ENCODE data around the gene ITGA11. TPM values are rescaled to one million over a fixed set of nuclear protein-coding genes. Genes with fewer than 3 reads are reported as not detected.

The ITGA11 gene
- total RNA-seq, 2 donors from 2014 or later = 0.95 to 13.1 TPM

DNA sequence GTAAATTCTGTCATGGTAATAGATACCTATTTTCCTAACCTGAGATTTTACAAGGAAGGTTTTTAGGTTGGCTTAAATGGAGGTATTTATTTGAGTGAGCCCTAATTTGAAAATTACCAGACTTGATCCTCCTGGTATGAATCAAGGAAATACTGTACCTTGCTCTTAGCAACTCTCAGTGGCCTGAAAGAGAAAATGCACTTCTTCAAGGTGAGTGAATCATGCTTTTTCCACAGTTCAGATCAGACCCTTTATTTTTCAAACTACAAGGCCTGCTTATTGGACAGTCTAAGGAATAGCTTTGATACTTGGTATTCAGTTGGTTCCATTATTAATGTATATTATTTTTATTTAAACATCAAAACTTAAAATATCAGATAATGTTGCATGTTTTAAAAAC, 139.0 kb downstream of the ITGA11 start:
- Mint-ChIP-seq H3K27ac (no peak overlapping the region), H3K4me1 (peaks cover 12% of the 10 kb centered on the region), H3K9me3 (no peaks in the 10 kb centered on the region), H3K36me3 (ENCODE audit: low read depth) (peaks cover 60% of the 10 kb centered on the region), H3K27me3 (no peaks in the 10 kb centered on the region), H3K4me3 (no peak overlapping the region)
- peak; percentile 80 for ATAC-seq (replicated peaks)

DNA sequence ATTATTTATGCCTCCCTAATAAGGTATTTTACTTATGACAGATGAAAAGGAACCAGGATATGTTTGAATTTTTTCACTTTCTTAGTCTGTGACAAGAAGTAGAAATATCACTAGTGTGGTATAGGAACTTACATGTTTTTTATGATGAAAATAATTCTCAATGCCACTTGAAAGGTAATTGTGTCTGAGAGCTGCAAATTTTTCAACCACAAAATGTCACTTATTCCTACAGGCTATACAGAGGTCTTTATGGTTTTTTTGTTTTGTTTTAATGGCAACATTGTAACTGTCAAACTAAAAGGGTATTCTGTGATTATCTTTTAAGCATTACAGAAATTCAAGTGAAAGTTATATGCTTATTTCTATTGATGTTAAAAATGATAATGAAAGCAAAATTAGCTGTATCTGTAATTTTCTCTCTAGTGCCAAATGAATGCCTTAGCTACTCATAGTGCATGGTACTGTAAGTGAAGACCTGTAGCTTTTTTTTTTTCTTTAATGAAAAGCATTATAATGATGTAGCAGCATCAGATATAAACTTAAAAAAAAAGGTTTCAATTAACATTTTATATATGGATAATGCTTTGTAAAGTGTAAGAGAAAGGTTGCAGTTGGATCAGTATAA, 139.7 kb downstream of the ITGA11 start:
- Mint-ChIP-seq H3K9me3 (no peaks in the 10 kb centered on the region), H3K27ac (no peak overlapping the region), H3K4me3 (no peak overlapping the region), H3K36me3 (ENCODE audit: low read depth) (peaks cover 67% of the 10 kb centered on the region), H3K4me1 (peaks cover 15% of the 10 kb centered on the region), H3K27me3 (no peaks in the 10 kb centered on the region)
- ATAC-seq (replicated peaks) = peak; percentile 29

DNA sequence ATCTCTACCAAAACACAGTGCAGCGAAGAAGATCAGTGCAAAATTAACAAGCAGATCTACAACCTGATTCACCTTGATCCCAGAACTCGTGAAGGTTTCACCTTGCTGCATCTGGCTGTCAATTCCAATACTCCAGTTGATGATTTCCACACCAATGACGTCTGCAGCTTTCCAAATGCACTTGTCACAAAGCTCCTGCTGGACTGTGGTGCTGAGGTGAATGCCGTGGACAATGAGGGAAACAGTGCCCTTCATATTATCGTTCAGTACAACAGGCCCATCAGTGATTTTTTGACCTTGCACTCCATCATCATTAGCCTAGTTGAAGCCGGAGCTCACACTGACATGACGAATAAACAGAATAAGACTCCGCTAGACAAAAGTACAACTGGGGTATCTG, 141.2 kb downstream of the ITGA11 start:
- ATAC-seq (replicated peaks) = no peak
- Mint-ChIP-seq H3K4me3 (no peak overlapping the region), H3K27ac (no peak overlapping the region), H3K36me3 (ENCODE audit: low read depth) (peaks cover 71% of the 10 kb centered on the region), H3K4me1 (peaks cover 26% of the 10 kb centered on the region), H3K9me3 (no peaks in the 10 kb centered on the region), H3K27me3 (no peaks in the 10 kb centered on the region)

DNA sequence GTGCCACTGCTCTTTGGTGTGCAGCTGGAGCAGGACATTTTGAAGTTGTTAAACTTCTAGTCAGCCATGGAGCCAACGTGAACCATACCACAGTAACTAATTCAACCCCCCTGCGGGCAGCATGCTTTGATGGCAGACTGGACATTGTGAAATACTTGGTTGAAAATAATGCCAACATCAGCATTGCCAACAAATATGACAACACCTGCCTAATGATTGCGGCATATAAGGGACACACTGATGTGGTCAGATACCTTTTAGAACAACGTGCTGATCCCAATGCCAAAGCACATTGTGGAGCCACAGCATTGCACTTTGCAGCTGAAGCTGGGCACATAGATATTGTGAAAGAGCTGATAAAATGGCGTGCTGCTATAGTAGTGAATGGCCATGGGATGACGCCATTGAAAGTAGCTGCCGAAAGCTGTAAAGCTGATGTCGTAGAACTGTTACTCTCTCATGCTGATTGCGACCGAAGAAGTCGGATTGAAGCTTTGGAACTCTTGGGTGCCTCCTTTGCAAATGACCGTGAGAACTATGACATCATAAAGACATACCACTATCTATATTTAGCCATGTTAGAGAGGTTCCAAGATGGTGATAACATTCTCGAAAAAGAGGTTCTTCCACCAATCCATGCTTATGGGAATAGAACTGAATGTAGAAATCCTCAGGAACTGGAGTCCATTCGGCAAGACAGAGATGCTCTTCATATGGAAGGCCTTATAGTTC, 142.2 kb downstream of the ITGA11 start:
- Mint-ChIP-seq H3K27me3 (no peaks in the 10 kb centered on the region), H3K4me3 (no peak overlapping the region), H3K9me3 (no peaks in the 10 kb centered on the region), H3K36me3 (ENCODE audit: low read depth) (peaks cover 80% of the 10 kb centered on the region), H3K27ac (no peak overlapping the region), H3K4me1 (peaks cover 34% of the 10 kb centered on the region)
- ATAC-seq (replicated peaks) = no peak

DNA sequence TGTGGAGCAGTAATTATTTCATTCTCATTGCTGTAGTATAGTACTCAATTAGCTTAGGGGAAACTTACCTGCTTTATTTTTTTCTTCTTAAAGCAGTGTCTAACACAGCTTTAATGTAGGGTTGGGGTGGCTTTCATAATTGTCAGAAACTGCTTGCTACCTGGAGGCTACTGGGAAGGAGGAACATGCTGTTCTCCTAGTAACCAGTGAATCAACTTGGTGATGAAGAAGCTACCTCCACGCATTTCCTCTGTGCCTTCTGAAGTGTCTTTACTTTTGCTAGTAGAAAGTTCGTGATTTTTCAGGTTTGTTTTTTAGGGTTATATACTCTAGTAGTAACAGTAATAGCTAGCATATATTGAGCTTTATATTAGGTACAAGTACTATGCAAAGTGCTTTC, 142.9 kb downstream of the ITGA11 start:
- no peak for ATAC-seq (replicated peaks)
- H3K9me3 Mint-ChIP-seq = no peaks in the 10 kb centered on the region
- H3K27me3 Mint-ChIP-seq = no peaks in the 10 kb centered on the region
- peaks cover 38% of the 10 kb centered on the region for H3K4me1 Mint-ChIP-seq
- H3K4me3 Mint-ChIP-seq = no peak overlapping the region
- H3K36me3 Mint-ChIP-seq (ENCODE audit: low read depth) = peaks cover 84% of the 10 kb centered on the region
- H3K27ac Mint-ChIP-seq = peak overlapping the region; percentile 23

DNA sequence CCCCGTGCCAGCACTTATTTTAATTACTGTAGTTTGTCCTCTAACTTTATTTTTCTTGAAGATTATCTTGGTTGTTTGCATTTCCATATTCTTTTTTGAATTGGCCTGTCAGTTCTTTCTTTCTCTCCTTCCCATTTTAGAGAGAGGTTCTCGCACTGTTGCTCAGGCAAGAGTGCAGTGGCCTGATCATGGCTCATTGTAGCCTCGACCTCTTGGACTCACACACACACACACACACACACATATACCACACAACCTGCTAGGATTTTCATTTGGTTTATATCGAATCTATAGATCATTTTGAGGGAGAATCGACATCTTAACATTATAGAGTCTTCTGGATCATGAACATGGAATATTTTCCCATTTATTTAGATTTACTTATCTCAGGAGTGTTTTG, 145.7 kb downstream of the ITGA11 start:
- no peak for ATAC-seq (replicated peaks)
- Mint-ChIP-seq H3K27me3 (no peaks in the 10 kb centered on the region), H3K4me3 (peak overlapping the region; percentile 42), H3K9me3 (no peaks in the 10 kb centered on the region), H3K36me3 (ENCODE audit: low read depth) (peaks cover 79% of the 10 kb centered on the region), H3K27ac (peak overlapping the region; percentile 87), H3K4me1 (peaks cover 44% of the 10 kb centered on the region)

DNA sequence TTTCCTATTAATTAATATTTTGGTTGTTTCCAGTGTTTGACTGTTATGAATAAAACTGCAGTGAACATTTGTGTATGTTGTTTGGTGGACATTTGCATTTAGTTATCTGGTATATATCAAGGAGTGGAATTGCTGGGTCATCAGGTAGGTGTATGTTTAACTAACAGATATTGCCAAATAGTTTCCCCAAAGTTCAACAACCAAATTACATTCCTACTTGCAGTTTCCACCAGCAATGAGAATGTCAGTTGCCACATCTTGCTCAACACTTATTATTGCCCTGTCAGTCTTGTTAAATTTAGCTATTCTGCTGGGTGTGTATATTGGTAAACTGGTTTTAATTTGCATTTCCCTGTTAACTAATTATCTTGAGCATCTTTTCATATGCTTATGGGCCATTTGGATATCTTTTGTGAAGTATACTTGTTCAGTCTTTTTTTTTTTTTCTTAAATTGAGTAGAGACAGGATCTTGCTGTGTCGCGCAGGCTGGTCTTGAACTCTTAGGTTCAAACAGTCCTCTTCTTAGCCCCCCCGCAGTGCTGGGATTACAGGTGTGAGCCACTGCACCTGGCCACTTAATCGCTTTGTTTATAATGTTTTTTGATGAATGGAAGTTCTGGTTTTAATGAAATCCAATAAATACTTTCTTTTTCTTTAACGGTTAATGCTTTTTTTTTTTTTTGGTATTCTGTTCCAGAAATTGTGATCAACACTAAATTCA, 146.5 kb downstream of the ITGA11 start:
- Mint-ChIP-seq H3K27ac (peak overlapping the region; percentile 87), H3K4me3 (peak overlapping the region; percentile 42), H3K27me3 (no peaks in the 10 kb centered on the region), H3K9me3 (no peaks in the 10 kb centered on the region), H3K36me3 (ENCODE audit: low read depth) (peaks cover 75% of the 10 kb centered on the region), H3K4me1 (peaks cover 47% of the 10 kb centered on the region)
- ATAC-seq (replicated peaks) = no peak

DNA sequence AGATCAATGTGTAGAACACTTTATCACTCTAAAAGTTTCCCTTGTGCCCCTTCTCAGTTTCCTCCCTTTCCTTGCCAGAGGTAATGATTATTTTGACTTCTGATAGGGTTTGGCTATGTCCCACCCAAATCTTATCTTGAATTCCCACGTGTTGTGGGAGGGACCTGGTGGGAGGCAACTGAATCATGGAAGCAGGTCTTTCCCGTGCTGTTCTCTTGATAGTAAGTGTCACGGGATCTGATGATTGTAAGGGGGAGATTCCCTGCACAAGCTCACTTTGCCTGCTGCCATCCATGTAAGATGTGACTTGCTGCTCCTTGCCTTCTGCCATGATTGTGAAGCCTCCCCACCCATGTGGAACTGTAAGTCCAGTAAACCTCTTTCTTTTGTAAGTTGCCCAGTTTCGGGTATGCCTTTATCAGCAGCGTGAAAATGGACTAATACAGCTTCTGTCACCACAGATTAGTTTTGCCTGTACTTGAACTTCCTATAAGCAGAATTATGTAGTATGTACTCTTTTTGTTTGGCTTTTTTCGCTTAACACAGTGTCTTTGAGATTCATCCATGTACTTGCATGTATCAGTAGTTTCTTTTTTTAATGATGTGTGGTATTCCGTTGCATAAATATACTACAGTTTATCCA, 147.2 kb downstream of the ITGA11 start:
- H3K9me3 Mint-ChIP-seq = no peaks in the 10 kb centered on the region
- peak overlapping the region; percentile 46 for H3K27ac Mint-ChIP-seq
- H3K4me3 Mint-ChIP-seq = peak overlapping the region; percentile 42
- H3K36me3 Mint-ChIP-seq (ENCODE audit: low read depth) = peaks cover 75% of the 10 kb centered on the region
- no peak for ATAC-seq (replicated peaks)
- H3K4me1 Mint-ChIP-seq = peaks cover 50% of the 10 kb centered on the region
- H3K27me3 Mint-ChIP-seq = no peaks in the 10 kb centered on the region

DNA sequence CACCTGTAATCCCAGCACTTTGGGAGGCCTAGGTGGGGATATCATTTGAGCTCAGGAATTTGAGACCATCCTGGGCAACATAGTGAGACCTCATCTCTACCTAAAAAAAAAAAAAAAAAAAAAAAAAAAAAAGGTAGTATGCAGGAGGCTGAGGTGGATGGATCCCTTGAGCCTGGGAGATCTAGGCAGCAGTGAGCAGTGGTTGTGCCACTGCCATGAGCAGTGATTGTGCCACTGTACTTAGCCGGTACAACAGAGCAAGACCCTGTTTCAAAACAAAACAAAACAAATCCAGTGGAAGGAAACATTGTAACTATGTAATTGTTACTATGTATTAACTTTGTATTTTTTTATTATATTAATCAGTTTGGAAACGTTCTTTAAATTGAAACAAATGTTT, 148.6 kb downstream of the ITGA11 start:
- H3K4me1 Mint-ChIP-seq = peaks cover 52% of the 10 kb centered on the region
- H3K27ac Mint-ChIP-seq = no peak overlapping the region
- H3K4me3 Mint-ChIP-seq = no peak overlapping the region
- no peaks in the 10 kb centered on the region for H3K9me3 Mint-ChIP-seq
- peaks cover 76% of the 10 kb centered on the region for H3K36me3 Mint-ChIP-seq (ENCODE audit: low read depth)
- ATAC-seq (replicated peaks) = no peak
- no peaks in the 10 kb centered on the region for H3K27me3 Mint-ChIP-seq

DNA sequence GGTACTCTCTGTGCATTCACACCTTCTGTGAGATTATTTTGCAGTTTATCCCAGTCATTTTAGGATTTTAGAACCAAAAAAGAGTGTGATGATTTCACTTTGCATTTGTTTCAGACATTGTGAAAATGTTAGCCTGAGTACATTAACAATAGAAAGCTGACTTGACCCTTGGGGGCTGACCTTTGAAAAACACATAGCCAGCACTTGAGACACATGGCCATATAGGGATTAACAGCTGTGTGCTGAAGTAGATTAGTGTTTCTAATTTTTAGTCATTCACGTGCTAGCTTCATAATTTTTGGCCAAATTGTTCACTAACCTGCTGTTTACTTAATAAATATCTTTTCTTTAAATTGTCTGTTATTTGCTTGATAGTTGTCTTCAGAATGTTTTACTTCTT, 151.0 kb downstream of the ITGA11 start:
- Mint-ChIP-seq H3K36me3 (ENCODE audit: low read depth) (peaks cover 53% of the 10 kb centered on the region), H3K27ac (peak overlapping the region; percentile 95), H3K9me3 (no peaks in the 10 kb centered on the region), H3K27me3 (no peaks in the 10 kb centered on the region), H3K4me1 (peaks cover 52% of the 10 kb centered on the region), H3K4me3 (peak overlapping the region; percentile 89)
- ATAC-seq (replicated peaks) = no peak

DNA sequence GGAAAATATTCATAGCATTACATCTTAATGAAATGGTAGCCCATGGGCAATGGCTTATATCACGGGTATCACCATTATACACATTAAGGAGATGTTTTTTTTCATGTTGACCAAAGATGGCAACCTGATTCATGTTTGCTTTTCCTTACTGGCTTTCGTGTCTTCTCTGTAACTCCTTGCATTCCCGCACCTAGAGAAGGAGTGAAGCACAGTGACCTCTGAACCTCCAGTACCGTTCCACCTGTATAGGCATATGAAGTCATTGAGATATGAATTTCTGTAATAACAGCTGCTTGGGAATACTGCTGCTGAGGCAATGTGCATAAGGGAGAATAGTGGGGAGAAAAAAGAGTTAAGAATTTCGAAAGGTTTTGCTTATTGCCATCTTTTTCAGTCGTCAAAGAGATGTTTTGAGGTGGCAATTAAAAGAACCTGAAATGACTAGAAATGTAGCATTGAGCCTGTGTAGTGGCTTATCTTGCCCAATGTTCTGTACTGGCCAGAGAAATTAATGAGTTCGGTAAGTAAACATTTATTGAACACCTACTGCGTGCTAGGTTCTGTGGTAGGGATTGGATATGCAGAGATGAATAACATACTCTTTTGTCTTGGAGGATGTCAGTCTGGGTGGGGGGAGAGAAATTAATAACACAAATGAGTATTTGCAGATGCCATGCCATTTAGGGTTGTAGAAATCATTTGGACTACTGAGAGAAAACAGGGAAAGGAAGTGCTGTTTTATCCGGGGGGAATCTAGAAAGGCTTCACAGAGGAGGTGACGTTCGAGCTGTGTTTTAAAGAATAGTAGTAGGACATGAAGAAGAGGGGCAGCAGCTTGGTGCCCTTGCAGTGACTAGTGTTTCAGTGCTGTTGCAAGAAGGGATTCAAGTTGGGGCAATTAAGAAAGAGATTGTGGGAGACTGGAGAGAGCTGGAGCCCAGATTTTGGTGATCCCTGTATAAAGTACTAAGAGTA, 151.9 kb downstream of the ITGA11 start:
- no peak for ATAC-seq (replicated peaks)
- Mint-ChIP-seq H3K27ac (peak overlapping the region; percentile 95), H3K27me3 (no peaks in the 10 kb centered on the region), H3K4me3 (peak overlapping the region; percentile 89), H3K36me3 (ENCODE audit: low read depth) (peaks cover 44% of the 10 kb centered on the region), H3K9me3 (no peaks in the 10 kb centered on the region), H3K4me1 (peaks cover 47% of the 10 kb centered on the region)

DNA sequence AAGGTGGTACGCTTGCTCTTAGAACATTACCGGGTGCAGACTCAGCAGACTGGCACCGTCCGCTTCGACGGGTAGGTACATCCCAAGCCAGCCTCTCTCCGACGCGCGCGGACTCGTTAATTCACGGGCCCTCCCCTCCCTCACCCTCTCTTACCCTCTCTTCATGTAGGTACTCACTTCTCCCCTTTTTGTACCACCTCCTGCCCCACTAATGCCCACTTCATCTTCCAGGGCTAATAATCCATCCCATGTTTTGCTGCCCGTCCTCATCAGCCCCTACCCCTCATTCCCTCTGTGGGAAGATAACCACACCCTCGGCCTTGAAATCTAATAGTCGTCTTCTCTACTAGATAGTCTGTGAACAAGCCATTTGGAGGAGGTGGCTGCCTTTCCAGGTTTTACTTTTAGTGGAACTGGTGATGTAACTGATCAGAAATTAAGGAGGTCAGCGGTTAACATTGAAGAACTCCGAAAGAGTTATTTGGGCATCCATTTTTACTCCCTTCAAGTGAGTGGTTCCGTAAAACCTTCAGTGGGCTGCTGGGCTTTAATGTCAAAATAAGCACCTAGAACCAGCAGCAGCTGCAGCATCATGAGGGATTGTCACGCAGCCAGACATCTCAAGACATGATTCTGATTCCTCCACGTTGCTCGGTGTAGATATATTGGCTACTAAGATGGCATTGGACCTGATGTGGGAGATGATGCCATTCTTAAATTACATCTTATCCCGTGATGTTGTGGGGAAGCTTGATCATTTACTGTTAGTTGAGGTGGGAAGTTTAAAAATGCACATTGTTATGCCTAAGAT, 153.2 kb downstream of the ITGA11 start:
- ATAC-seq (replicated peaks) = peak; percentile 18
- no peaks in the 10 kb centered on the region for H3K9me3 Mint-ChIP-seq
- H3K4me1 Mint-ChIP-seq = peaks cover 41% of the 10 kb centered on the region
- peak overlapping the region; percentile 95 for H3K27ac Mint-ChIP-seq
- peak overlapping the region; percentile 89 for H3K4me3 Mint-ChIP-seq
- no peaks in the 10 kb centered on the region for H3K27me3 Mint-ChIP-seq
- H3K36me3 Mint-ChIP-seq (ENCODE audit: low read depth) = peaks cover 35% of the 10 kb centered on the region

DNA sequence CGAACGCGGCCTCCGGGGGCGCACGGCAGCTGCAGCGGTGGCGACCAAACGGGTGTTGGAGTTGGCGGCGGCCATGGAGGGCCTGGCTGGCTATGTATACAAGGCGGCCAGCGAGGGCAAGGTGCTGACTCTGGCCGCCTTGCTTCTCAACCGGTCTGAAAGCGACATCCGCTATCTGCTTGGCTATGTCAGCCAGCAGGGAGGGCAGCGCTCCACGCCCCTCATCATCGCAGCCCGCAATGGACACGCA, 153.7 kb downstream of the ITGA11 start:
- Mint-ChIP-seq H3K4me3 (peak overlapping the region; percentile 89), H3K36me3 (ENCODE audit: low read depth) (peaks cover 35% of the 10 kb centered on the region), H3K27me3 (no peaks in the 10 kb centered on the region), H3K9me3 (no peaks in the 10 kb centered on the region), H3K4me1 (peaks cover 41% of the 10 kb centered on the region), H3K27ac (peak overlapping the region; percentile 95)
- no peak for ATAC-seq (replicated peaks)

All from activated T-helper 17 cell treated with anti-CD3 and anti-CD28 coated beads, Interleukin-2, amount 50 U/mL, for 72 hours (primary cell).